ENCODE results near the gene SF3A1. TPM values are rescaled to one million over a fixed set of nuclear protein-coding genes. Genes with fewer than 3 reads are reported as not detected.
A peak's percentile ranks its signal among the peaks of the same experiment; 100 is the strongest.

The SF3A1 gene
- total and polyA plus RNA-seq, 4 donors, result 25.2 to 140 (median 94.5) TPM

GRCh38 chr22:30328466-30329049, 28.1 kb downstream of the SF3A1 start:
- H3K27ac ChIP-seq (ENCODE audit: low read depth, low read length), result no peak overlapping the region
- 83% methylated on average over 1 of the region's 3 CpGs for WGBS (ENCODE audit: insufficient coverage)
- no peak for DNase-seq (ENCODE audit: low read depth in 4 of 6, low spot score in 6 of 6)

GRCh38 chr22:30327864-30328345, 28.8 kb downstream of the SF3A1 start:
- Histone ChIP-seq H3K27ac (ENCODE audit: low read depth, low read length) (no peak overlapping the region), H3K36me3 (ENCODE audit: control insufficient read depth, insufficient read depth, low read length) (peaks cover 27% of the 10 kb centered on the region), H3K9me3 (ENCODE audit: control insufficient read depth, insufficient read depth, low read length) (no peaks in the 10 kb centered on the region), H3K4me3 (ENCODE audit: low read depth, low read length) (no peak overlapping the region), H3K4me1 (ENCODE audit: control insufficient read depth, insufficient read depth, low read length) (peaks cover 33% of the 10 kb centered on the region), H3K27me3 (ENCODE audit: control insufficient read depth, insufficient read depth, low read length) (no peaks in the 10 kb centered on the region)
- no peak for DNase-seq (ENCODE audit: low read depth in 4 of 6, low spot score in 6 of 6)
- 53% methylated on average over 2 of the region's 5 CpGs for WGBS (ENCODE audit: insufficient coverage)

More at GRCh38 chr22:30328466-30329049, 28.1 kb downstream of the SF3A1 start:
- Histone ChIP-seq H3K27me3 (ENCODE audit: control insufficient read depth, insufficient read depth, low read length) (no peaks in the 10 kb centered on the region), H3K4me1 (ENCODE audit: control insufficient read depth, insufficient read depth, low read length) (peaks cover 36% of the 10 kb centered on the region), H3K4me3 (ENCODE audit: low read depth, low read length) (no peak overlapping the region), H3K9me3 (ENCODE audit: control insufficient read depth, insufficient read depth, low read length) (no peaks in the 10 kb centered on the region), H3K36me3 (ENCODE audit: control insufficient read depth, insufficient read depth, low read length) (peaks cover 32% of the 10 kb centered on the region)

GRCh38 chr22:30326706-30327362, 29.9 kb downstream of the SF3A1 start, which contains the start of gene TBC1D10A:
Gene TBC1D10A (minus strand): TSS chr22:30326941. CDS start chr22:30326881, 60 bp downstream.
- Histone ChIP-seq H3K9me3 (ENCODE audit: control insufficient read depth, insufficient read depth, low read length) (no peaks in the 10 kb centered on the region), H3K27ac (ENCODE audit: low read depth, low read length) (peak within 1 kb of the TSS; percentile 64), H3K36me3 (ENCODE audit: control insufficient read depth, insufficient read depth, low read length) (peaks cover 20% of the 10 kb centered on the region), H3K4me3 (ENCODE audit: low read depth, low read length) (peak within 1 kb of the TSS; percentile 58), H3K4me1 (ENCODE audit: control insufficient read depth, insufficient read depth, low read length) (peaks cover 28% of the 10 kb centered on the region), H3K27me3 (ENCODE audit: control insufficient read depth, insufficient read depth, low read length) (no peaks in the 10 kb centered on the region)
- WGBS (ENCODE audit: insufficient coverage), result 0% methylated on average over 69 of the region's 69 CpGs
- peak in 5 of 6 donors; percentile 75 to 97 (median 87) for DNase-seq (ENCODE audit: low read depth in 4 of 6, low spot score in 6 of 6)

- Histone ChIP-seq H3K27me3 (ENCODE audit: control insufficient read depth, insufficient read depth, low read length) (no peaks in the 10 kb centered on the region), H3K27ac (ENCODE audit: low read depth, low read length) (peak overlapping the region; percentile 64), H3K4me1 (ENCODE audit: control insufficient read depth, insufficient read depth, low read length) (peaks cover 31% of the 10 kb centered on the region), H3K4me3 (ENCODE audit: low read depth, low read length) (peak overlapping the region; percentile 58), H3K9me3 (ENCODE audit: control insufficient read depth, insufficient read depth, low read length) (no peaks in the 10 kb centered on the region), H3K36me3 (ENCODE audit: control insufficient read depth, insufficient read depth, low read length) (peaks cover 15% of the 10 kb centered on the region)
- no peak for DNase-seq (ENCODE audit: low read depth in 4 of 6, low spot score in 6 of 6)
- WGBS (ENCODE audit: insufficient coverage), result under 1% methylated on average over 29 of the region's 34 CpGs
Measured at GRCh38 chr22:30326255-30326705, 30.4 kb downstream of the SF3A1 start.

GRCh38 chr22:30325724-30326254, 30.9 kb downstream of the SF3A1 start:
- H3K9me3 ChIP-seq (ENCODE audit: control insufficient read depth, insufficient read depth, low read length), result no peaks in the 10 kb centered on the region
- H3K27ac ChIP-seq (ENCODE audit: low read depth, low read length), result no peak overlapping the region
- H3K4me3 ChIP-seq (ENCODE audit: low read depth, low read length), result peak overlapping the region; percentile 58
- peaks cover 10% of the 10 kb centered on the region for H3K36me3 ChIP-seq (ENCODE audit: control insufficient read depth, insufficient read depth, low read length)
- H3K4me1 ChIP-seq (ENCODE audit: control insufficient read depth, insufficient read depth, low read length), result peaks cover 32% of the 10 kb centered on the region
- WGBS (ENCODE audit: insufficient coverage), result 41% methylated on average over 10 of the region's 14 CpGs
- DNase-seq (ENCODE audit: low read depth in 4 of 6, low spot score in 6 of 6), result no peak
- H3K27me3 ChIP-seq (ENCODE audit: control insufficient read depth, insufficient read depth, low read length), result no peaks in the 10 kb centered on the region

GRCh38 chr22:30325065-30325720, 31.5 kb downstream of the SF3A1 start:
- no peaks in the 10 kb centered on the region for H3K9me3 ChIP-seq (ENCODE audit: control insufficient read depth, insufficient read depth, low read length)
- peaks cover 32% of the 10 kb centered on the region for H3K4me1 ChIP-seq (ENCODE audit: control insufficient read depth, insufficient read depth, low read length)
- no peaks in the 10 kb centered on the region for H3K27me3 ChIP-seq (ENCODE audit: control insufficient read depth, insufficient read depth, low read length)
- H3K27ac ChIP-seq (ENCODE audit: low read depth, low read length), result no peak overlapping the region
- 87% methylated on average over 4 of the region's 5 CpGs for WGBS (ENCODE audit: insufficient coverage)
- peak overlapping the region; percentile 58 for H3K4me3 ChIP-seq (ENCODE audit: low read depth, low read length)
- DNase-seq (ENCODE audit: low read depth in 4 of 6, low spot score in 6 of 6), result no peak
- H3K36me3 ChIP-seq (ENCODE audit: control insufficient read depth, insufficient read depth, low read length), result peaks cover 5% of the 10 kb centered on the region

GRCh38 chr22:30324014-30324730, 32.5 kb downstream of the SF3A1 start:
- WGBS (ENCODE audit: insufficient coverage), result 81% methylated on average over 3 of the region's 8 CpGs

GRCh38 chr22:30323246-30323645, 33.4 kb downstream of the SF3A1 start:
- no peaks in the 10 kb centered on the region for H3K27me3 ChIP-seq (ENCODE audit: control insufficient read depth, insufficient read depth, low read length)
- DNase-seq (ENCODE audit: low read depth in 4 of 6, low spot score in 6 of 6), result no peak
- H3K4me1 ChIP-seq (ENCODE audit: control insufficient read depth, insufficient read depth, low read length), result peaks cover 32% of the 10 kb centered on the region
- H3K27ac ChIP-seq (ENCODE audit: low read depth, low read length), result no peak overlapping the region
- no peak overlapping the region for H3K4me3 ChIP-seq (ENCODE audit: low read depth, low read length)
- no peaks in the 10 kb centered on the region for H3K9me3 ChIP-seq (ENCODE audit: control insufficient read depth, insufficient read depth, low read length)
- H3K36me3 ChIP-seq (ENCODE audit: control insufficient read depth, insufficient read depth, low read length), result peaks cover 3% of the 10 kb centered on the region
- WGBS (ENCODE audit: insufficient coverage), result 88% methylated on average over 1 of the region's 3 CpGs

More at GRCh38 chr22:30324014-30324730, 32.5 kb downstream of the SF3A1 start:
- peaks cover 32% of the 10 kb centered on the region for H3K4me1 ChIP-seq (ENCODE audit: control insufficient read depth, insufficient read depth, low read length)
- H3K36me3 ChIP-seq (ENCODE audit: control insufficient read depth, insufficient read depth, low read length), result no peaks in the 10 kb centered on the region
- no peak overlapping the region for H3K27ac ChIP-seq (ENCODE audit: low read depth, low read length)
- H3K9me3 ChIP-seq (ENCODE audit: control insufficient read depth, insufficient read depth, low read length), result no peaks in the 10 kb centered on the region
- H3K4me3 ChIP-seq (ENCODE audit: low read depth, low read length), result no peak overlapping the region
- no peaks in the 10 kb centered on the region for H3K27me3 ChIP-seq (ENCODE audit: control insufficient read depth, insufficient read depth, low read length)
- DNase-seq (ENCODE audit: low read depth in 4 of 6, low spot score in 6 of 6), result no peak

- H3K4me3 ChIP-seq (ENCODE audit: low read depth, low read length), result no peak overlapping the region
- DNase-seq (ENCODE audit: low read depth in 4 of 6, low spot score in 6 of 6), result no peak
- H3K4me1 ChIP-seq (ENCODE audit: control insufficient read depth, insufficient read depth, low read length), result peaks cover 27% of the 10 kb centered on the region
- H3K9me3 ChIP-seq (ENCODE audit: control insufficient read depth, insufficient read depth, low read length), result no peaks in the 10 kb centered on the region
- no peaks in the 10 kb centered on the region for H3K27me3 ChIP-seq (ENCODE audit: control insufficient read depth, insufficient read depth, low read length)
- peaks cover 8% of the 10 kb centered on the region for H3K36me3 ChIP-seq (ENCODE audit: control insufficient read depth, insufficient read depth, low read length)
- WGBS (ENCODE audit: insufficient coverage), result 71% methylated on average over 1 of the region's 2 CpGs
- H3K27ac ChIP-seq (ENCODE audit: low read depth, low read length), result no peak overlapping the region
Measured at GRCh38 chr22:30321461-30321860, 35.2 kb downstream of the SF3A1 start.
